ENCODE results near the gene ASPSCR1.
"Not testable (repeated sequence)": the region's sequence is repeated elsewhere in the genome, so short reads cannot be mapped to it uniquely, and the experiment has no call there.

The ASPSCR1 gene

DNA sequence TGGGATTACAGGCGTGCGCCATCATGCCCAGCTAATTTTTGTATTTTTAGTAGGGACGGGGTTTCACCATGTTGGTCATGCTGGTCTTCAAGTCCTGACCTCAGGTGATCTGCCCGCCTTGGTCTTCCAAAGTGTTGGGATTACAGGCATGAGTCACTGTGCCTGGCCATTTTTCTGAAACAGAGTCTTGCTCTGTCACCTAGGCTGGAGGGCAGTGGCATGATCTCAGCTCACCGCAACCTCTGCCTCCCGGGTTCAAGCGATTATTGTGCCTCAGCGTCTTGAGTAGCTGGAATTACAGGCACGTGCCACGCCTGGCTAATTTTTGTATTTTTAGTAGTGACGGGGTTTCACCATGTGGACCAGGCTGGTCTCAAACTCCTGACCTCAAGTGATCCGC is 4.1 kb downstream of the ASPSCR1 start:
- DNase-seq (ENCODE audit: low read depth in 2 of 2): not testable (repeated sequence)

GRCh38 chr17:81983011-81983638 is 5.7 kb downstream of the ASPSCR1 start:
- no peak for DNase-seq (ENCODE audit: low read depth in 2 of 2)

GRCh38 chr17:81983639-81984373 is 6.4 kb downstream of the ASPSCR1 start:
- DNase-seq (ENCODE audit: low read depth in 2 of 2): no peak

DNA sequence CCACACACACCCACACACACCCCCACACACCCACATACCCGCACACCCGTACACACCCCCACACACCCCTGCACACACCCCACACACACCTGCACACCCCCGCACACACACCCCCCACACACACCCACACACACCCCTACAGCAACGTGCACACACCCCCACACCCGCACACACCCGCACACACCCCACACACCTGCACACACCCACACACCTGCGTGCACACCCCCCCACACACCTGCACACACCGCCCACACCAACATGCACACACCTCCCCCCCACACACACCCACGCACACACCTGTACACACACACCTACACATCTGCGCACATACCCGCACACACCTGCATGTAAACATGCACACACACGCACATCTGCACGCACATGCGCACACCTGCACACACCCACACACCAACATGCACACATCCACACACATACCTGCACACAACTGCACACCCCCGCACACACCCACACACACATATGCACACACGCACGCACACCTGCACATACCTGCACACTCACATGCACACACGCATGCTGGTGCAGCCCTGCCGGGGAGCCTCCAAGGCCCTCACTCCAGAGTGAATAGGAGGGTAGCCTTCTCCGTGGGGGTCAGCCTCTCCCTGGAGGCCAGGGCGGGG is 7.5 kb downstream of the ASPSCR1 start:
- no peak for DNase-seq (ENCODE audit: low read depth in 2 of 2)

- DNase-seq (ENCODE audit: low read depth in 2 of 2): no peak
These were observed 9.2 kb downstream of the ASPSCR1 start for GRCh38 chr17:81986606-81987005.

GRCh38 chr17:81987161-81987770 is 9.8 kb downstream of the ASPSCR1 start:
- no peak for DNase-seq (ENCODE audit: low read depth in 2 of 2)

DNA sequence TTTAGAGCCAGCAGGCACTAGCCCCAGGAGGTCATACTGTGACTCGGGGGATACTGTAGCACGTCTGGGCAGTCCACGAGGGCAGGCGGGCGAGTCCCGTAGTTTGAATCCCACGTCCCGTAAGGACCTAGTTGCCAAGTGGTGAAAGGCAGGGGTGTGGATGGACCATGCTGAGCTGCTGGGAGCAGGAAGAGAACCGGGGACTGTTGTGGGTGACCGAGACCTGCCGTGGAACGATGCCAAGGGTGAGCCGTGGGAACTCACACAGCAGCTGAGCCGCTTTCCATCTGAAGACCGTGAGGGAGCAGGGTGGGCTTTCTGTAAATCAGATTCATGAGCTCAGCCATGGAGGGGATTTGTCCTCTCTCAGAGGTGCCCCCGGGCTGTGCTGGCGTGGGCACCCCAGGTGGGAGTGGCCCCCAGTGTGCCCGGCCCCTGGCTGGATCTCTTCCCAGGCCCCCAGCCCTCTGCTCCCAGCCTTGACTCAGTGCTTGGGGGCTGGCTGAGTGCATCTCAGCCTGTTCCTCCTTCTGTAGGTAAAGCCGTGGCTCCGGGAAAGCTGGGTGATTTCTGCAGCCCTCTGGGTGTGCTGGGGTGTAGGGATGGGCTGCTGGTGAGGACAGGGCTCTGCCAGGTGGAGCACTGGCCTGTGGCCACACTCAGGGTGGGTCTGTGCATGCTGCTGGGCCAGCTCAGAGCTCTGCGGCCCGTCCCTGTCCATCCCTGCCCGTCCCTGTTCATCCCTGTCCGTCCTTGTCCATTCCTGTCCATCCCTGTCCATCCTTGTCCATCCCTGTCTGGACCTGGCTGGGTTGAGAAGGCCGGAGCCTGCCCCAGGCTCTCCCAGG is 13.6 kb downstream of the ASPSCR1 start:
- no peak for DNase-seq (ENCODE audit: low read depth in 2 of 2)

DNA sequence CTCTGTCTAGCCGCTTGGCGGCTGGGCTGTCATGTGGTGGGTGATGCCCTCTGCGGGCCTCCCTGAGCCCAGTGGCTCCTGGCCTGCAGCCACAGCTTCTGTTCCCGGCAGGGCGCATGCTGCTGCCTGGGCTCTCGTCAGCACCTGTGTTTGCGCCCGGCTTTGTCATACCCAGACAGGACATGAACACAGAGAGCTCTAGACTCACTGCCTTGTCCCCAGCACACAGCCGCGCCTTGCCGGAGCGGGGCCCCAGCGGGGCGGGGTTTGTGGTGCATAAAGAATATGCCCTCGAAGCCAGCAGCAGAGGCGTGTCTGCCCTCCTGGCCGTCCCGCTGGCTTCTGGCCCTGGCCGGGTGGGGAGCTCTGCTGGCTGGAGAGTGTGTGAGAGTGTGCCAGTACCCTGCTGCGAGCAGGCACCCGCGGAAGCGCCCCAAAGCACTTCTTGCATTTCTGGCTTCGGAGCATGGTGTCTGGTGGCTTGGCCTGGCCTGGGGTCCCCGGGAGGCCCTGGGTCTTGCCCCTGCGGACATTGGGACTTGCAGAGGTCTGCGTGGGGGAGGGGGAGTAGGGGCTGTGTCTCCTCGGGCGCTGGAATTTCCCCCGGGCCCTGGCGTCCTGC is 14.4 kb downstream of the ASPSCR1 start:
- no peak for DNase-seq (ENCODE audit: low read depth in 2 of 2)

DNA sequence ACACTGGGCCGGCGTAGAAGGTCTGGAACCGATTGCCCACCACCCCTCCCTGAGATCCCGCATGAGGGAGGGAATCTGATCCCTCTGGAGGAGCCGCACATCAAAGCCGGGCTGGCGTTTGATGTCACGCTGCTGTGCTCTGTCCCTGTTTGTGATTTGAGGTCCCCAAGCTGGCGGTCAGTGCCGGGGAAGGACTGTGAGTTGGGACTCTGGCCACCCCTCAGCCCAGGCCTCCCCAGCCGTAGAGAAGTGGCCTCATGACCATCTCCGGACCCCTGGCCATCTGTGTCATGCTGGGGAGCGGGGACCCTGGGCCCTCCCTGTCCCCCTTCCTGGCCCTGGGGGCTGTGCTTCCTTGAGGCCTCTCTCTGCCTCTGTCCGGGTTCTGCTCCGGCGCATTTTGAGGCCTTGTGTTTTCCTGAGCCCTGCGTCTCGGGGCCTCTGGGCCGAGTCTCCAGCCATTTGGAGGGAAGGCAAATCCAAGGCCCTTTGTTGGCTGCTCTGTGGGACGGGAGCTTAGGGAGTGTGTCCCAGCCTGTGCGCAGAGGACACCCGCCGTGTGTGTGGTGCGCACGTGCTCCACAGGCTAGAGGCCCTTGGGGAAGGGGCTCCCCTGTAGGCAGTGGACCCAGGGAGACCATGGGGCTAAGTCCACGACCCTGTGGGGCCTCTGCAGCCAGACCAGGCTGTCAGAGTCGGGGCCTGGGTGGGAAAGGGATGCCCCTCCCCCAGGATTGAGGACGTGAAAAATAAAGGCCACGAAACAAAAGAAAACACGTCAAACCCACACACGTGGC is 15.1 kb downstream of the ASPSCR1 start:
- no peak for DNase-seq (ENCODE audit: low read depth in 2 of 2)

DNA sequence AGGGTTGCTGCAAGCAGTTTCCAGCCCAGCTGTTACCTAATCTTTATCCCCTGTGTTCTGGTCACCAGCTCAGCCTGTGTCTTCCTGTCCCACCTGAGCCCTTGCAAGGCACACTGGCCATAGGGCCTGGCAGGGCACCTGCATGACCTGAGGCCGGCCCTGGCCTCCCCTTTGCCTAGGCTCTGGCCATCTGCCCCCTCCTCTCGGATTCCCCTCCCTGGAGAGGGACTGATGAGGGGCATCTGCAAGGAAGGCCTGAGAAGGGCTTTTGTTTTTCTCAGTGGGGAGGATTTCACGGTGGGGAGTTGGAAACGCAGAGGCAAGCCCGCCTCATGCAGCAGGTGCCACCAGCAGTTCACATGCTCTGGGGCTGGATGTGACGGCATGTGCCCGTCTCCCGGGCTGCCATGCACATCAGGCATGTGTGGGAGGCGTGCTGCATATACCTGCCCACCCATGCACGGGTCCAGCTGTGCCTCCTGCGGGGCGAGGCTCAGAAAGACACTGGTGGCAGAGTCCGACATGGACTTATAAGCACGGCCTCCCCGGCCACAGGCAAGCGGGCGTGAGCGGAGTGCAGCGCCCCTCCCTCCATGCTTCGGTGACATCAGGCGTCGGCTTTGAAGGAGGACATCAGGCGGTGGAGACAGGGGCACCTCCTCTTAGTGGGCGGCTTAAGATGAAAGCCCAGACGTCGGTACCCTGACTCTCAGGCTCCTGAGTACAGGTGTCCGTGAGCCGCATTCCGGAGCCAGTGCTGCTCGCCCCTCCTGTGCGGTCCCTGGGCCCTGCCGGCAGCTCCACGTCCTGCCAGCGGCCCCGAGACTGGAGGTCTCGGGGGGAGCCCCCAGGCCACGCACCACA is 16.5 kb downstream of the ASPSCR1 start:
- no peak for DNase-seq (ENCODE audit: low read depth in 2 of 2)

GRCh38 chr17:81994593-81995462 is 17.4 kb downstream of the ASPSCR1 start:
- DNase-seq (ENCODE audit: low read depth in 2 of 2): no peak

DNA sequence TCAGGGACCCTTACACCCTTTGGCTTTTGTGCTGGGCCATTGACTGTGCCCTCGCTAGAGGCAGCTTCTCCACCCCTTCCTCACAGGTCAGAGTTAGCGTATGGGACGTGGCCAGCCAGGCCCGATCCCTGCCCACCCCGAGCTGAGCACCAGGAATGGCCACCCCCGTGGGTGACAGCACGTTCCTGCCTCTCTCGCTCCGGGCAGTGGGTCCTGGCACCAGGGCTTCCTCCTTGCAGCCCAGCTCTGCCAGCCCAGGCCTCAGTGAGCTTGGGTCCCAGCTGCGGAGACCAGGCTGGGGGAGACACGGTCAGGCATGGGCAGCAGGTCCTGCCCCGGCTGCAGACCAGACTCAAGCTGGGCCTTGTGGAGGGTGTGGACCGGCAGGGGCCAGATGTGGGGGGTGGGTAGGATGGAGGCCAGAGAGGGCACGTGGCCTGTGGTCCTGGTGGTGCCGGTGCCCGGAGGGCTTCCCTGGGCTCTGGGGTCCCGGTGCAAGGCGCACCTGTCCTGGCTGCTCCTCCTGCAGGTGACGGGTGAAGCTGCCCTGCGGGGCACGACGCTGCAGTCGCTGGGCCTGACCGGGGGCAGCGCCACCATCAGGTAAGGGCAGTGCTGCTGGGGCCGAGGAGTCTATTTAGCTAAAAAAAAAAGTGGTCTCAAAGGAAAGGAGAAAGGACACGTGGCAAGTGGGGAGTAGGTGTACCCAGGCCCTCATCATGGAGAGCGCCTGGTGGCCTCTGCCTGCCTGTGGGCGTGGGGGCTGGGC is 18.2 kb downstream of the ASPSCR1 start:
- no peak for DNase-seq (ENCODE audit: low read depth in 2 of 2)

GRCh38 chr17:81996232-81996756 is 18.9 kb downstream of the ASPSCR1 start:
- no peak for DNase-seq (ENCODE audit: low read depth in 2 of 2)

- DNase-seq (ENCODE audit: low read depth in 2 of 2): no peak
These were observed 19.5 kb downstream of the ASPSCR1 start for GRCh38 chr17:81996757-81997441.

- no peak for DNase-seq (ENCODE audit: low read depth in 2 of 2)
These were observed 20.8 kb downstream of the ASPSCR1 start for GRCh38 chr17:81998212-81998611.

DNA sequence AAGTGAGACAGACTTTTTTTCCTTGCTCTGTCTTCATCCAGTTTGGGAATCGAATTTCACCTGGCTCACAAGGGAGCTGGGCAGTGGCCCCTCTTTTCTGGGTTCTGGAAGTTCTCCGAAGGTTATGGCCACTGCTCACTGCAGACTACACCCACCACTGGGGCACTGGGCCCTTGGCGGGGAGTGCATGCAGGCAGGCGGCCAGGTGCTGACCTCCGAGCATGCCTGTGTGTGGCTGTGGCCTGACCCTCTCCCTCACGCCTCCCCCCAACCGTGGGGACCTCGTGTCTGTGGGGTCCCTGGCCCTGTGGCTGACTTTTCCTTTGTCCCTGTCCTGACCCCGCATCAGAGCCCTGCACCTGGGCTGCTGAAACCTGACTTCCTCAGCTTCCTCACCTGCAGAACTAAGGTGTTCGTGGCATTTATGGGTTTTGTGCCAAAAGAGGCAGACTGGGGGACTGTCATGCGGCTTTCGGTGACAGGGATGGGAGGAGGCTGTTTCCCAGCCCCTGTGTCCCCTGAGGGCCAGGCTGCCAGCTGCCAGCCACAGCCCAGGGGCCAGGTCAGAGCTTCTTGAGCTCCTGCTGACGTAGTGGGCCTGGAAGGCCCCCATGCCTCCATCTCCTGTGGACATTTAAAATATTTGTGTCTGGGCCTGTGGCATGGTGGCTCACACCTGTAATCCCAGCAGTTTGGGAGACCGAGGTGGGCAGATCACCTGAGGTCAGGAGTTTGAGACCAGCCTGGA is 21.4 kb downstream of the ASPSCR1 start:
- DNase-seq (ENCODE audit: low read depth in 2 of 2): no peak

Measured in stimulated activated CD8-positive, alpha-beta memory T cell treated with anti-CD3 and anti-CD28 coated beads, Interleukin-7, amount 100 ng/mL, for 4 hours (primary cell).